ENCODE data around the gene VAMP1. TPM values are rescaled to one million over a fixed set of nuclear protein-coding genes. Genes with fewer than 3 reads are reported as not detected.

The VAMP1 gene
- total and polyA plus RNA-seq, 9 of the 15 experiments (the other 6 are each of a cell fraction or from before 2014, with no cell fraction given): 0.76 to 13.2 (median 4.2) TPM

DNA sequence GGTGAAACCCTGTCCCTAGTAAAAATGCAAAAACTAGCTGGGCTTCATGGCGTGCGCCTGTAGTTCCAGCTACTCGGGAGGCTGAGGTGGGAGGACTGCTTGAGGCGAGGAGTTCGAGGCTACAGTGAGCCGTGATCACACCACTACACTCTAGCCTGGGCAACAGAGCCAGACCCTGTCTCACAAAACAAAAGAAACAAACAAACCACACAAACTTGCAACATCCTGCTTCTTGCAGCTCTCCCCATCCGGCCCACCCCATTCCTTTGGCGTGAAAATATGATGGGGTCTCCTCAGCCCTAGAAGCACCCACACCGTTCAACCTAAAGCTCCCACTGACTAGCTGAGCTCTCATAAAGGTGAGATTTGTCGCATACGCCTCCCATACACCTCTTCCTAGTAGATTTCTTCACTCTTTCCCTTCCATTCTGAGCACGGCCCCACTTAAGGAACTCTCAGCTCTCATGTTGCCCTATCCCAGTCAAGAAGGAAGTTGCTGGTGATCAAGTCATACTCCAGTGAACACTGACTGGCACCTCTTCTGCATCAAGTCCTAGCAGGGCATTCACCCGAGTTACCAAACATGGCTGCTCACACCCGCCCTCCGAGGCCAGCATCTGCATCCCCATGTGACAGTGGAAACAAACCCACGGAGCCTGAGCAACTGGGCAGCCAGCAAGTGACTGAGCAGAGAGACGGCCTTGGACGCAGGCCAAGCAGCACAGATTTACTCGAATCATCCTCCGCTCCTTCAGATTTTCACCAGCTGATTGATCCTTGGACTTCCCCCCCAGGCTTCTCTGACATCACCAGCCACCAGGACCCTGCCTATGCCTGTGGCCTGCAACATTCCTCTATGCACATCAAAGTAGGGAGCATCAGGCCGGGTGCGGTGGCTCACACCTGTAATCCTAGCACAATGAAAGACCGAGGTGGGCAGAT, 44.6 kb downstream of the VAMP1 start:
- H3K27ac ChIP-seq (ENCODE audit: extremely low read depth, low read depth, low read length): no peak overlapping the region
- TF ChIP-seq YY1 (IDR thresholded peaks at IDR 0.05; ENCODE audit: borderline replicate concordance in 1 of 3, control insufficient read depth in 1 of 3, extremely low read depth in 1 of 3, insufficient read depth in 3 of 3, insufficient read length in 1 of 3, insufficient replicate concordance in 2 of 3, low read depth in 1 of 3, low read length in 2 of 3): peak in 1 of 3 experiments; percentile 13
- TF ChIP-seq HDAC1 (IDR thresholded peaks at IDR 0.05): peak in 1 of 2 experiments; percentile 60; a peak in 1 of 4 replicates
- TF ChIP-seq, protein P1, sequence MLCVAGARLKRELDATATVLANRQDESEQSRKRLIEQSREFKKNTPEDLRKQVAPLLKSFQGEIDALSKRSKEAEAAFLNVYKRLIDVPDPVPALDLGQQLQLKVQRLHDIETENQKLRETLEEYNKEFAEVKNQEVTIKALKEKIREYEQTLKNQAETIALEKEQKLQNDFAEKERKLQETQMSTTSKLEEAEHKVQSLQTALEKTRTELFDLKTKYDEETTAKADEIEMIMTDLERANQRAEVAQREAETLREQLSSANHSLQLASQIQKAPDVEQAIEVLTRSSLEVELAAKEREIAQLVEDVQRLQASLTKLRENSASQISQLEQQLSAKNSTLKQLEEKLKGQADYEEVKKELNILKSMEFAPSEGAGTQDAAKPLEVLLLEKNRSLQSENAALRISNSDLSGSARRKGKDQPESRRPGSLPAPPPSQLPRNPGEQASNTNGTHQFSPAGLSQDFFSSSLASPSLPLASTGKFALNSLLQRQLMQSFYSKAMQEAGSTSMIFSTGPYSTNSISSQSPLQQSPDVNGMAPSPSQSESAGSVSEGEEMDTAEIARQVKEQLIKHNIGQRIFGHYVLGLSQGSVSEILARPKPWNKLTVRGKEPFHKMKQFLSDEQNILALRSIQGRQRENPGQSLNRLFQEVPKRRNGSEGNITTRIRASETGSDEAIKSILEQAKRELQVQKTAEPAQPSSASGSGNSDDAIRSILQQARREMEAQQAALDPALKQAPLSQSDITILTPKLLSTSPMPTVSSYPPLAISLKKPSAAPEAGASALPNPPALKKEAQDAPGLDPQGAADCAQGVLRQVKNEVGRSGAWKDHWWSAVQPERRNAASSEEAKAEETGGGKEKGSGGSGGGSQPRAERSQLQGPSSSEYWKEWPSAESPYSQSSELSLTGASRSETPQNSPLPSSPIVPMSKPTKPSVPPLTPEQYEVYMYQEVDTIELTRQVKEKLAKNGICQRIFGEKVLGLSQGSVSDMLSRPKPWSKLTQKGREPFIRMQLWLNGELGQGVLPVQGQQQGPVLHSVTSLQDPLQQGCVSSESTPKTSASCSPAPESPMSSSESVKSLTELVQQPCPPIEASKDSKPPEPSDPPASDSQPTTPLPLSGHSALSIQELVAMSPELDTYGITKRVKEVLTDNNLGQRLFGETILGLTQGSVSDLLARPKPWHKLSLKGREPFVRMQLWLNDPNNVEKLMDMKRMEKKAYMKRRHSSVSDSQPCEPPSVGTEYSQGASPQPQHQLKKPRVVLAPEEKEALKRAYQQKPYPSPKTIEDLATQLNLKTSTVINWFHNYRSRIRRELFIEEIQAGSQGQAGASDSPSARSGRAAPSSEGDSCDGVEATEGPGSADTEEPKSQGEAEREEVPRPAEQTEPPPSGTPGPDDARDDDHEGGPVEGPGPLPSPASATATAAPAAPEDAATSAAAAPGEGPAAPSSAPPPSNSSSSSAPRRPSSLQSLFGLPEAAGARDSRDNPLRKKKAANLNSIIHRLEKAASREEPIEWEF (CRISPR knock-in tag; IDR thresholded peaks at IDR 0.05): no peak
- TF ChIP-seq, protein P2, sequence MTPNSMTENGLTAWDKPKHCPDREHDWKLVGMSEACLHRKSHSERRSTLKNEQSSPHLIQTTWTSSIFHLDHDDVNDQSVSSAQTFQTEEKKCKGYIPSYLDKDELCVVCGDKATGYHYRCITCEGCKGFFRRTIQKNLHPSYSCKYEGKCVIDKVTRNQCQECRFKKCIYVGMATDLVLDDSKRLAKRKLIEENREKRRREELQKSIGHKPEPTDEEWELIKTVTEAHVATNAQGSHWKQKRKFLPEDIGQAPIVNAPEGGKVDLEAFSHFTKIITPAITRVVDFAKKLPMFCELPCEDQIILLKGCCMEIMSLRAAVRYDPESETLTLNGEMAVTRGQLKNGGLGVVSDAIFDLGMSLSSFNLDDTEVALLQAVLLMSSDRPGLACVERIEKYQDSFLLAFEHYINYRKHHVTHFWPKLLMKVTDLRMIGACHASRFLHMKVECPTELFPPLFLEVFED (CRISPR knock-in tag; conservative IDR thresholded peaks at IDR 0.05): no peak
- peak in 1 of 2 experiments; percentile 72; a peak in 2 of 4 replicates for TF ChIP-seq RCOR1 (IDR thresholded peaks at IDR 0.05; ENCODE audit: borderline replicate concordance in 1 of 2, low read depth in 2 of 2, low read length in 2 of 2)
- no peak for TF ChIP-seq RB1 (IDR thresholded peaks at IDR 0.05; ENCODE audit: low read depth)
- TF ChIP-seq, protein P3, sequence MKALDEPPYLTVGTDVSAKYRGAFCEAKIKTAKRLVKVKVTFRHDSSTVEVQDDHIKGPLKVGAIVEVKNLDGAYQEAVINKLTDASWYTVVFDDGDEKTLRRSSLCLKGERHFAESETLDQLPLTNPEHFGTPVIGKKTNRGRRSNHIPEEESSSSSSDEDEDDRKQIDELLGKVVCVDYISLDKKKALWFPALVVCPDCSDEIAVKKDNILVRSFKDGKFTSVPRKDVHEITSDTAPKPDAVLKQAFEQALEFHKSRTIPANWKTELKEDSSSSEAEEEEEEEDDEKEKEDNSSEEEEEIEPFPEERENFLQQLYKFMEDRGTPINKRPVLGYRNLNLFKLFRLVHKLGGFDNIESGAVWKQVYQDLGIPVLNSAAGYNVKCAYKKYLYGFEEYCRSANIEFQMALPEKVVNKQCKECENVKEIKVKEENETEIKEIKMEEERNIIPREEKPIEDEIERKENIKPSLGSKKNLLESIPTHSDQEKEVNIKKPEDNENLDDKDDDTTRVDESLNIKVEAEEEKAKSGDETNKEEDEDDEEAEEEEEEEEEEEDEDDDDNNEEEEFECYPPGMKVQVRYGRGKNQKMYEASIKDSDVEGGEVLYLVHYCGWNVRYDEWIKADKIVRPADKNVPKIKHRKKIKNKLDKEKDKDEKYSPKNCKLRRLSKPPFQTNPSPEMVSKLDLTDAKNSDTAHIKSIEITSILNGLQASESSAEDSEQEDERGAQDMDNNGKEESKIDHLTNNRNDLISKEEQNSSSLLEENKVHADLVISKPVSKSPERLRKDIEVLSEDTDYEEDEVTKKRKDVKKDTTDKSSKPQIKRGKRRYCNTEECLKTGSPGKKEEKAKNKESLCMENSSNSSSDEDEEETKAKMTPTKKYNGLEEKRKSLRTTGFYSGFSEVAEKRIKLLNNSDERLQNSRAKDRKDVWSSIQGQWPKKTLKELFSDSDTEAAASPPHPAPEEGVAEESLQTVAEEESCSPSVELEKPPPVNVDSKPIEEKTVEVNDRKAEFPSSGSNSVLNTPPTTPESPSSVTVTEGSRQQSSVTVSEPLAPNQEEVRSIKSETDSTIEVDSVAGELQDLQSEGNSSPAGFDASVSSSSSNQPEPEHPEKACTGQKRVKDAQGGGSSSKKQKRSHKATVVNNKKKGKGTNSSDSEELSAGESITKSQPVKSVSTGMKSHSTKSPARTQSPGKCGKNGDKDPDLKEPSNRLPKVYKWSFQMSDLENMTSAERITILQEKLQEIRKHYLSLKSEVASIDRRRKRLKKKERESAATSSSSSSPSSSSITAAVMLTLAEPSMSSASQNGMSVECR (CRISPR knock-in tag; IDR thresholded peaks at IDR 0.05): no peak

More for the DNA sequence above, 44.6 kb downstream of the VAMP1 start:
- no peaks in the 10 kb centered on the region for H3K9me3 ChIP-seq (replicated peaks; ENCODE audit: control insufficient read depth, insufficient read depth, low read depth, low read length)
- peaks cover 12 to 13% of the 10 kb centered on the region in 2 experiments; a peak in 4 of 5 replicates for H3K4me1 ChIP-seq (replicated peaks in 1 of 2; ENCODE audit: control insufficient read depth in 2 of 2, insufficient read depth in 2 of 2, low read length in 2 of 2)
- 31% methylated on average over 21 of the region's 23 CpGs for WGBS (ENCODE audit: insufficient coverage, low coverage, missing lambda C conversion rate)
- ATAC-seq: no peak
- ChIA-PET CTCF (ENCODE audit: low intra/inter-chr PET ratio) (no interaction called here), POLR2A (interaction anchor here (0.6 kb wide), 1 partner anchor 107 kb away, joined by 4 read pairs; no protein-coding TSS in a partner anchor)
- H2AFZ ChIP-seq (ENCODE audit: low read depth, low read length): no peak overlapping the region
- DNase-seq (ENCODE audit: extremely low read depth in 1 of 4, low spot score in 3 of 4): peak in 1 of 4 experiments; percentile 13
- no peak overlapping the region for H3K4me3 ChIP-seq
- no peaks in the 10 kb centered on the region for H3K79me2 ChIP-seq (ENCODE audit: control insufficient read depth, insufficient read depth, low read length)
- H3K27me3 ChIP-seq (ENCODE audit: control insufficient read depth in 2 of 2, insufficient read depth in 2 of 2, low read length in 2 of 2): no peaks in the 10 kb centered on the region
- BruUV-seq (replicated peaks): no TSS peak
- no peak for FAIRE-seq
- no peaks in the 10 kb centered on the region for H3K9me1 ChIP-seq (ENCODE audit: control insufficient read depth, insufficient read depth, low read length)
- no peak overlapping the region for H3K4me2 ChIP-seq (ENCODE audit: insufficient read depth, low read length)
- intact Hi-C loops (cut with micrococcal nuclease) (no loop called here), in situ Hi-C loops (cut with MboI) (no loop called here)
- H4K20me1 ChIP-seq (replicated peaks; ENCODE audit: control insufficient read depth, insufficient read depth, low read length): no peaks in the 10 kb centered on the region
- no peaks in the 10 kb centered on the region for H3K36me3 ChIP-seq (ENCODE audit: control insufficient read depth, insufficient read depth, low read length)
- H3K9ac ChIP-seq (ENCODE audit: insufficient read depth in 1 of 2, low read depth in 2 of 2, low read length in 2 of 2): no peak overlapping the region; a peak in 1 of 4 replicates
